Tibial nerve (tissue), 4 donors: ENCODE measurements around the gene FOXJ2. TPM values are rescaled to one million over a fixed set of nuclear protein-coding genes. Genes with fewer than 3 reads are reported as not detected.

Source experiments
- DNase-seq, 2 donors: peaks; one replicate each; pipeline ENCODE4 v3.0.0-alpha.2; 2019; ENCODE audit warnings: low spot score in 2 of 2
- H3K27ac ChIP-seq, 4 donors: fragments of 200-600 bp; sonication (generic) in 3 of 4; one replicate each; pipeline ENCODE4 v1.5.1; 2017 to 2019; ENCODE audit warnings: mild to moderate bottlenecking in 1 of 4
- H3K27me3 ChIP-seq, 2 donors: fragments of 200-600 bp; sonication (generic) in 1 of 2; one replicate each; pipeline versions ENCODE4 v1.5.1 to v1.6.0; 2017 to 2019
- H3K36me3 ChIP-seq, 3 donors: fragments of 200-600 bp; sonication (generic); one replicate each; pipeline ENCODE4 v1.5.1; 2018 to 2019
- H3K4me1 ChIP-seq, 4 donors: fragments of 200-600 bp; sonication (generic) in 3 of 4; one replicate each; pipeline ENCODE4 v1.5.1; 2017 to 2019
- H3K4me3 ChIP-seq, 4 donors: fragments of 200-600 bp; sonication (generic) in 3 of 4; one replicate each; pipeline ENCODE4 v1.5.1; 2017 to 2019; ENCODE audit warnings: mild to moderate bottlenecking in 1 of 4, moderate library complexity in 1 of 4
- H3K9me3 ChIP-seq, 4 donors: fragments of 200-600 bp; sonication (generic) in 3 of 4; one replicate each; pipeline ENCODE4 v1.5.1; 2017 to 2019
- EP300 ChIP-seq, 2 donors: sonication (generic); formaldehyde crosslinking; IDR thresholded peaks; one replicate each; pipeline ENCODE4 v1.6.1; 2017; ENCODE audit warnings: antibody characterized with exemption in 2 of 2, mild to moderate bottlenecking in 1 of 2
- POLR2A ChIP-seq, 2 donors: fragments of 450-650 bp; IDR thresholded peaks; one replicate each; pipeline ENCODE4 v1.6.1; 2017; ENCODE audit warnings: antibody characterized with exemption in 2 of 2, mild to moderate bottlenecking in 2 of 2, moderate library complexity in 2 of 2
- WGBS, 2 donors: methylation state at CpG; one replicate each; pipeline ENCODE4 v1.1.5; 2018; 5-methylcytosine and 5-hydroxymethylcytosine counted together
- total RNA-seq, 4 donors: library from RNA; depleted of rRNA; stranded (reverse); fragments of >200 nt; gene quantifications; one replicate each; pipeline ENCODE4 v1.1.0, GENCODE V29; 2016
- TF ChIP-seq, protein P1 (sequence below), 5 experiments: fragments of 200-600 bp in 3 of 5; fragments of 450-650 bp in 2 of 5; sonication (generic) in 3 of 5; IDR thresholded peaks; one replicate each; pipeline ENCODE4 v1.5.1; 2016 to 2019; ENCODE audit warnings: antibody characterized with exemption in 5 of 5, mild to moderate bottlenecking in 3 of 5, moderate library complexity in 2 of 5

Gene FOXJ2
- total RNA-seq, 4 donors from 2014 or later, result 19.4 to 24.7 (median 20.1) TPM

DNA sequence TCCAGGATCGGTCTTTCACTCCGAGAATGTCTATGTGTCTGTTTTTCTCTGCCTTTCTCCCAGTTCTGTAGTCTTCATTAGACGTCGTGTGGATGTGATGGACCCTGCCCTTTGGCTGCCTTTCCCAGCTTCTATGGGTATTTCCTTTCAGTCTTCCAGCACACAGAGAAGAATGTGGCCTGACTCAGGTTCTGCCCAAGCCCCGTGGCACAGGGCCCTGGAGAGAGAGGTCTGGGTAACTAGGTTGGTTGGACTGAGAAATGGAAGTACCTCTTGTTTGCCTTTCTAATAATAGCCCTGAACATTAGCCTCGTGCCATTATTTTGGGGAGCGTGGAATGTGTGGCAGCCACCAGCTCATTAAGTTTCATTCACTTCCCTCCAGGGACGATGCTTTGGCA is 3.8 kb downstream of the FOXJ2 start:
- H3K27ac ChIP-seq, result peak overlapping the region in 1 of 4 donors; percentile 21
- no peak for DNase-seq
- H3K36me3 ChIP-seq, result peaks cover 0 to 20% (median 0%) of the 10 kb centered on the region in 3 donors
- no peaks in the 10 kb centered on the region for H3K9me3 ChIP-seq
- no peaks in the 10 kb centered on the region for H3K27me3 ChIP-seq
- H3K4me1 ChIP-seq, result peaks cover 0 to 72% (median 47%) of the 10 kb centered on the region in 4 donors
- TF ChIP-seq EP300 (IDR thresholded peaks at IDR 0.05) (no peak), POLR2A (IDR thresholded peaks at IDR 0.05) (no peak)
- TF ChIP-seq, protein P1, sequence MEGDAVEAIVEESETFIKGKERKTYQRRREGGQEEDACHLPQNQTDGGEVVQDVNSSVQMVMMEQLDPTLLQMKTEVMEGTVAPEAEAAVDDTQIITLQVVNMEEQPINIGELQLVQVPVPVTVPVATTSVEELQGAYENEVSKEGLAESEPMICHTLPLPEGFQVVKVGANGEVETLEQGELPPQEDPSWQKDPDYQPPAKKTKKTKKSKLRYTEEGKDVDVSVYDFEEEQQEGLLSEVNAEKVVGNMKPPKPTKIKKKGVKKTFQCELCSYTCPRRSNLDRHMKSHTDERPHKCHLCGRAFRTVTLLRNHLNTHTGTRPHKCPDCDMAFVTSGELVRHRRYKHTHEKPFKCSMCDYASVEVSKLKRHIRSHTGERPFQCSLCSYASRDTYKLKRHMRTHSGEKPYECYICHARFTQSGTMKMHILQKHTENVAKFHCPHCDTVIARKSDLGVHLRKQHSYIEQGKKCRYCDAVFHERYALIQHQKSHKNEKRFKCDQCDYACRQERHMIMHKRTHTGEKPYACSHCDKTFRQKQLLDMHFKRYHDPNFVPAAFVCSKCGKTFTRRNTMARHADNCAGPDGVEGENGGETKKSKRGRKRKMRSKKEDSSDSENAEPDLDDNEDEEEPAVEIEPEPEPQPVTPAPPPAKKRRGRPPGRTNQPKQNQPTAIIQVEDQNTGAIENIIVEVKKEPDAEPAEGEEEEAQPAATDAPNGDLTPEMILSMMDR (IDR thresholded peaks at IDR 0.05), result no peak
- no peak overlapping the region for H3K4me3 ChIP-seq
- 69% methylated on average over 8 of the region's 8 CpGs for WGBS, 2 donors

DNA sequence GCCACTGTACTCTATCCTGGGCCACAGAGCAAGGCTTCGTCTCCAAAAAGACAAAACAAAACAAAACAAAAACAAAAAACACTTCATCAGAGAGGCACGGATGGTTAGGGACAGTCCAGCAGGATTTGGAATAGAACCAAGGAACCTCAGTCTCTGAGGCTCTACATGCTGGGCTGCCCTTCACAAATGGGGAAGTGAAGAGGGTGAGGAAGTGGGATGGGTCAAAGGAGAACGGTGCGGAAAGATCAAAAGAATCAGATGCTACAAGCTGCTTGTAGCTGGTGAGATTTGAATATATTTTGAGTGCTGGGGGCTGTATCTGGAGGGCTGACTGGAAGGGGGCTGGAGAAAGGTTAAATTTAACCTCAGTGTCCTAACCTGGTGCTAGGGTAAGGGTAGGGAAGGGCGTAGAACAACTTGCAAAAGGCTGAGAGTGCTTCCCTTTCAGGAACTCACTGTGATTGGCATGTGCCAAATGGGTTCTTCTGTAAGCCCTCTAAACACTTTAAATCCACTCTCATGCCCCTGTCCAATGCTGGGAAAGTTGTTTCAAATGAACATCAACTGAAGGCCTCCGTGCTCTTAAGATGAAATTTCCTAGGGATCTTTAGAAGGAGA is 4.6 kb downstream of the FOXJ2 start:
- peaks cover 0 to 65% (median 47%) of the 10 kb centered on the region in 4 donors for H3K4me1 ChIP-seq
- peaks cover 0 to 28% (median 0%) of the 10 kb centered on the region in 3 donors for H3K36me3 ChIP-seq
- H3K27me3 ChIP-seq, result no peaks in the 10 kb centered on the region
- peak overlapping the region in 1 of 4 donors; percentile 40 for H3K27ac ChIP-seq
- H3K9me3 ChIP-seq, result no peaks in the 10 kb centered on the region
- TF ChIP-seq POLR2A (IDR thresholded peaks at IDR 0.05) (no peak), EP300 (IDR thresholded peaks at IDR 0.05) (no peak)
- TF ChIP-seq, protein P1 (IDR thresholded peaks at IDR 0.05), result no peak
- 15 to 42% methylated on average over 6 of the region's 6 CpGs for WGBS, 2 donors
- H3K4me3 ChIP-seq, result no peak overlapping the region
- no peak for DNase-seq

DNA sequence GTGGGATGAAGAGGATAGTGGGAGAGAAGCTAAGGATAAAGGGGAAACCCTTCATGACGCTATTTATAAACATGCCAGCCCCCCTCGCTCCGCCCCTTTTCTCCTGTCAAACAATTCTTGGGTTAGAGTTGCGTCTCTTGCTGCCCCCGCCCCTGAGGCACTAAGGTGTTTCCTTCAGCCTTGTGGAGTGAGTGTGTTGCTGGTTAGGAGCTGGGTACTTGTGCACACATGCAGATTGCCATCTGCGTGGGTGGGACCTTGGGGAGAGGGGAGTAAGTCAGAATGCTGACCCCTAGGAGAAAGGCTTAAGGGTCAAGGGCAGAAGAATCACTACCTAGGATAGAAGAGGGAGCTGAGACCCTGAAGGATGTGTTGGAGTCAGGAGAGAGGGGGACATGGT is 5.4 kb downstream of the FOXJ2 start:
- Histone ChIP-seq H3K4me1 (peaks cover 0 to 65% (median 47%) of the 10 kb centered on the region in 4 donors), H3K27me3 (no peaks in the 10 kb centered on the region), H3K36me3 (peaks cover 0 to 36% (median 0%) of the 10 kb centered on the region in 3 donors), H3K9me3 (no peaks in the 10 kb centered on the region), H3K27ac (peak overlapping the region in 2 of 4 donors; percentile 40 to 63), H3K4me3 (no peak overlapping the region)
- no peak for DNase-seq
- TF ChIP-seq EP300 (IDR thresholded peaks at IDR 0.05) (no peak), POLR2A (IDR thresholded peaks at IDR 0.05) (no peak)
- TF ChIP-seq, protein P1 (IDR thresholded peaks at IDR 0.05), result no peak
- WGBS, 2 donors, result 58 to 59% methylated on average over 6 of the region's 6 CpGs

DNA sequence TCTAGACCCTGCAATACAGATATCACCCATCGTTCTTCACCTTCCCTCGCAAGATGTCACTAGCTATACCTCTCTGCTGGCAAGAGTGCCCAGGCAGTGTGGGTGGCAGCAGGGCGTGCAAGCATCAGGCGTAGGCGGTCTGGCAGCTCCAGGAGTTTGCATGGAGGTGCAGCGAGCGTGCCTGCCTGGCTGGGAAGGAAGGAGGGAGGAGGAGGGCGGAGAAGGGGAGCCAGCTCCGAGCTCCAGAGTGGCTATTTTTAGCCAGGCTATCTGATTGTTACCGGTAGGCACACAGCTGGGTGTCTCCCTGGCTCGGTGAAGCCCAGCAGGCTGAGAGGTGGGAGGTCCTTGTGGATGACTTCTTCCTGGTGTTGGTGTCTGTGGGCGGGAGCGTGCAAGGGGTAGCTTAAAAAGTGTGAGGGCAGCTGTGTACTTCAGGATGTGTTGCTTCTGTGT is 6.2 kb downstream of the FOXJ2 start:
- DNase-seq, result no peak
- H3K27ac ChIP-seq, result peak overlapping the region in 2 of 4 donors; percentile 33 to 63
- H3K9me3 ChIP-seq, result no peaks in the 10 kb centered on the region
- peaks cover 0 to 60% (median 46%) of the 10 kb centered on the region in 4 donors for H3K4me1 ChIP-seq
- H3K36me3 ChIP-seq, result peaks cover 0 to 42% (median 0%) of the 10 kb centered on the region in 3 donors
- 20 to 25% methylated on average over 6 to 13 of the region's 13 CpGs for WGBS, 2 donors
- peak overlapping the region in 1 of 4 donors; percentile 19 for H3K4me3 ChIP-seq
- no peak for TF ChIP-seq EP300 (IDR thresholded peaks at IDR 0.05)
- TF ChIP-seq, protein P1 (IDR thresholded peaks at IDR 0.05), result no peak
- no peak for TF ChIP-seq POLR2A (IDR thresholded peaks at IDR 0.05)
- H3K27me3 ChIP-seq, result no peaks in the 10 kb centered on the region

DNA sequence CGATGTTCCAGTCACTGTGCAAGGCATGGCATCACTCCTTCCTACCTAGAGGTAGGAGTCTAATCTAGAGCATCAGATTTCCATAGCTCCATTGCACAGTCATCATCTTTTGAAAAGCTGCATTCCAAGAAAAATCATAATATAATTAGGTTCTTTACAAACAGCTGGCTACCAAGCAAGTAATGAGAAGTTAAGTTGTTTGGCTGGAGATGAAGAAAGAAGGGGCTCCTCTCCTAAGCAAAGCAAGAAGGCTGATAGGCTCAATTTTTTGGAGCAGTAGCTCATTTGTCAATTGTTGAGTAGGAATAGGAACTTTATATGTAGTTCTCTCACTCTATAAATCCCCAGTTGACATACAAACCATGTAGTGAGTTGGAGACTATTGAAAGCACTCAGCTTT is 8.3 kb downstream of the FOXJ2 start:
- peaks cover 0 to 41% (median 26%) of the 10 kb centered on the region in 4 donors for H3K4me1 ChIP-seq
- H3K27me3 ChIP-seq, result no peaks in the 10 kb centered on the region
- no peak overlapping the region for H3K27ac ChIP-seq
- peaks cover 0 to 63% (median 3%) of the 10 kb centered on the region in 3 donors for H3K36me3 ChIP-seq
- no peak for DNase-seq
- WGBS, 2 donors, result 71 to 76% methylated on average over 1 of the region's 1 CpG
- no peaks in the 10 kb centered on the region for H3K9me3 ChIP-seq
- TF ChIP-seq, protein P1 (IDR thresholded peaks at IDR 0.05), result no peak
- no peak for TF ChIP-seq POLR2A (IDR thresholded peaks at IDR 0.05)
- no peak overlapping the region for H3K4me3 ChIP-seq
